CD14-positive monocyte (primary cell): ENCODE results near the gene NAXD. TPM values are rescaled to one million over a fixed set of nuclear protein-coding genes. Genes with fewer than 3 reads are reported as not detected.
A peak's percentile ranks its signal among the peaks of the same experiment; 100 is the strongest.

Experiments used
- DNase-seq, 3 donors: peaks; one replicate each; pipeline ENCODE4 v3.0.0-alpha.2; 2011 to 2022
- H2AFZ ChIP-seq: 2 replicates; pipeline ENCODE4 v1.6.0; 2012; ENCODE audit warnings: mild to moderate bottlenecking, low read depth, low read length, inconsistent platforms; ENCODE audit not compliant: insufficient read depth, poor library complexity, severe bottlenecking
- H3K27ac ChIP-seq, 2 donors: 1 replicate in 1 of 2; 2 replicates in 1 of 2; pipeline ENCODE4 v1.5.1; 2012 to 2013; ENCODE audit warnings: low read length in 2 of 2, control low read depth in 1 of 2, inconsistent platforms in 1 of 2, low read depth in 1 of 2, mild to moderate bottlenecking in 1 of 2
- H3K27me3 ChIP-seq, 2 donors: one replicate each; pipeline versions ENCODE4 v1.6.0 to v1.6.1; 2011 to 2013; ENCODE audit warnings: low read length in 2 of 2; ENCODE audit not compliant: control insufficient read depth in 2 of 2, insufficient read depth in 2 of 2
- H3K36me3 ChIP-seq, 2 donors: replicated peaks in 1 of 2; 1 replicate in 1 of 2; 2 replicates in 1 of 2; pipeline versions ENCODE4 v1.5.1 to v1.6.1; 2012 to 2013; ENCODE audit warnings: low read length in 2 of 2, control low read depth in 1 of 2, inconsistent platforms in 1 of 2, mild to moderate bottlenecking in 1 of 2; ENCODE audit not compliant: insufficient read depth in 2 of 2, control insufficient read depth in 1 of 2
- H3K4me1 ChIP-seq, 2 donors: 1 replicate in 1 of 2; 2 replicates in 1 of 2; pipeline versions ENCODE4 v1.5.1 to v1.6.1; 2012 to 2013; ENCODE audit warnings: low read length in 2 of 2, control low read depth in 1 of 2, inconsistent platforms in 1 of 2, mild to moderate bottlenecking in 1 of 2, moderate library complexity in 1 of 2; ENCODE audit not compliant: insufficient read depth in 2 of 2, control insufficient read depth in 1 of 2
- H3K4me2 ChIP-seq: replicated peaks from 2 replicates; pipeline ENCODE3; 2012; ENCODE audit warnings: low read length, moderate library complexity, mild to moderate bottlenecking; ENCODE audit not compliant: poor library complexity, severe bottlenecking; ENCODE audit errors: extremely low read depth
- H3K4me3 ChIP-seq, 3 experiments: fragments of 200-600 bp in 1 of 3; sonication (generic) in 1 of 3; replicated peaks in 1 of 3; 1 replicate in 2 of 3; 2 replicates in 1 of 3; pipeline ENCODE4 v1.5.1; 2011 to 2013; ENCODE audit warnings: low read length in 3 of 3, mild to moderate bottlenecking in 3 of 3, control low read depth in 2 of 3, low read depth in 2 of 3, inconsistent platforms in 1 of 3, moderate library complexity in 1 of 3
- H3K79me2 ChIP-seq: 2 replicates; pipeline ENCODE4 v1.6.0; 2012; ENCODE audit warnings: mild to moderate bottlenecking, control low read depth, inconsistent platforms, low read length, moderate library complexity; ENCODE audit not compliant: insufficient read depth
- H3K9ac ChIP-seq: 2 replicates; pipeline ENCODE4 v1.6.0; 2017; ENCODE audit warnings: low read length, mild to moderate bottlenecking; ENCODE audit not compliant: insufficient read depth, poor library complexity, severe bottlenecking
- H3K9me3 ChIP-seq, 2 donors: replicated peaks in 1 of 2; 1 replicate in 1 of 2; 2 replicates in 1 of 2; pipeline versions ENCODE4 v1.5.1 to v1.6.1; 2012 to 2013; ENCODE audit warnings: low read length in 2 of 2, control low read depth in 1 of 2; ENCODE audit not compliant: control insufficient read depth in 1 of 2, insufficient read depth in 1 of 2
- H4K20me1 ChIP-seq: 2 replicates; pipeline ENCODE4 v1.6.0; 2012; ENCODE audit warnings: mild to moderate bottlenecking, low read length, control low read depth, moderate library complexity; ENCODE audit not compliant: insufficient read depth
- H3K27ac Mint-ChIP-seq, 7 donors: one replicate each; pipeline ENCODE4 v1.8.0; 2020; ENCODE audit warnings: mild to moderate bottlenecking in 7 of 7, mixed read lengths in 7 of 7, moderate library complexity in 6 of 7, inconsistent platforms in 2 of 7
- H3K27me3 Mint-ChIP-seq, 3 donors: one replicate each; pipeline ENCODE4 v1.8.0; 2021 to 2022; ENCODE audit warnings: low read depth in 3 of 3, mild to moderate bottlenecking in 3 of 3, mixed read lengths in 3 of 3, moderate library complexity in 3 of 3, inconsistent platforms in 1 of 3
- H3K36me3 Mint-ChIP-seq, 2 donors: one replicate each; pipeline ENCODE4 v1.8.0; 2020; ENCODE audit warnings: mixed read lengths in 2 of 2, inconsistent platforms in 1 of 2, mild to moderate bottlenecking in 1 of 2
- H3K4me1 Mint-ChIP-seq: one replicate; pipeline ENCODE4 v1.8.0; 2020; ENCODE audit warnings: mild to moderate bottlenecking, mixed read lengths
- H3K4me3 Mint-ChIP-seq, 2 donors: one replicate each; pipeline ENCODE4 v1.8.0; 2020; ENCODE audit warnings: mild to moderate bottlenecking in 2 of 2, mixed read lengths in 2 of 2, moderate library complexity in 1 of 2
- H3K9me3 Mint-ChIP-seq, 7 donors: one replicate each; pipeline ENCODE4 v1.8.0; 2020 to 2022; ENCODE audit warnings: mixed read lengths in 7 of 7, mild to moderate bottlenecking in 6 of 7, moderate library complexity in 6 of 7, inconsistent platforms in 2 of 7
- WGBS: methylation state at CpG from one replicate; pipeline ENCODE4 v1.1.5; 2013; ENCODE audit warnings: missing lambda C conversion rate; ENCODE audit not compliant: insufficient coverage; 5-methylcytosine and 5-hydroxymethylcytosine counted together
- intact Hi-C, 2 donors: fragments of 100-400 bp; cut with micrococcal nuclease; formaldehyde crosslinking; loops; one replicate each; pipeline versions ENCODE4 v1.15.0 to v1.15.1; 2023
- polyA plus RNA-seq, 3 donors: library from polyadenylated mRNA; depleted of rRNA in 1 of 3; unstranded in 2 of 3; stranded (reverse) in 1 of 3; fragments of 300-500 nt in 2 of 3; fragments of >200 nt in 1 of 3; fragmentation: Illumina TruSeq in 2 of 3; gene quantifications; 1 replicate in 2 of 3; 2 replicates in 1 of 3; pipeline ENCODE4 v1.2.3, GENCODE V29; 2012 to 2021
- TF ChIP-seq, protein P1 (sequence below): fragments of 200-600 bp; IDR thresholded peaks from one replicate; pipeline ENCODE4 v1.8.0; 2022; ENCODE audit warnings: antibody characterized with exemption, mild to moderate bottlenecking

NAXD gene
- polyA plus RNA-seq, 3 donors = 7.4 to 22.8 (median 8.5) TPM

DNA sequence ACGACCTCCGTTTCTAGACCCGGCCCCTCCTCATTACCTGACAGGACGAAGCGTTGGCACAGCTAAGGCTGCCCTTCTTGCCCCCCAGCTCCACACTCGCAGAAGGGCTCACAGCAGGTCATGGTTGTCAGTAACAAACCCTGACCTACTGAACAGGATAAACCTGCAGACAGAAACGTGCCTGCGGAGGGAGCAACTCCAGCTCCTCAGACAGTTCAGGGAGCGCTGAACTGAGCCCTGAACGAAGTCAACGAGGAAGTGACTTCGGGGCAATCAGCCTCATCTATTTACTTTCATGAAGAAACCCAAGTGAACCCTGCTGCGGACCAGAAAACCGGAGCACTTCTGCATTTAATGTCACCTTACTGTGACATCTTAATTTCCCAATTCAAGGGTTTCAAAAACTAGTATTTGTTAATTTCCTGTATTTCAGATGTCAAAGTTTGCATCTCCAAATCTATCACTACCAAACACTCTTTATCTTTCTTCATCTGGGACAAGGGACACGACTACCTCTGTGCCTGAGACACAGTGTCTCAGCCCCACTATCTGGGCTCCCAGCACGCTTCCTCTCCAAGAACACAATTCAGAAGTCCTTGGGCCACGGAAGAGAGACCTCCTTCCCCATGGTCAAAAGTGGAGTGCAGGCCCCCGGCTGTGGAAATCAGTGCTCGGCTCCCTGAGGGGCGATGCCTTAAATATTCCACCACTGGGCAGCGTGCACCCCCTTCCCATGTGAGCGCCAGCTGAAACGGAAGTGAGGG is 50.3 kb downstream of the NAXD start:
- Histone ChIP-seq H3K4me1 (peaks cover 70 to 72% of the 10 kb centered on the region in 2 donors), H3K4me2 (peak overlapping the region; percentile 72), H3K79me2 (peaks cover 64% of the 10 kb centered on the region), H3K27ac (peak overlapping the region; percentile 91 to 98), H4K20me1 (no peaks in the 10 kb centered on the region), H3K9me3 (no peaks in the 10 kb centered on the region), H3K27me3 (no peaks in the 10 kb centered on the region), H2AFZ (peak overlapping the region; percentile 46), H3K9ac (peak overlapping the region; percentile 48), H3K36me3 (peaks cover 28 to 31% of the 10 kb centered on the region in 2 donors), H3K4me3 (peak overlapping the region; percentile 19 to 66 (median 26))
- Mint-ChIP-seq H3K9me3 (no peaks in the 10 kb centered on the region), H3K4me1 (peaks cover 69% of the 10 kb centered on the region), H3K36me3 (peaks cover 44 to 71% of the 10 kb centered on the region in 2 donors), H3K27me3 (peaks cover 0 to 4% (median 0%) of the 10 kb centered on the region in 3 donors), H3K27ac (peak overlapping the region; percentile 97 to 99 (median 98)), H3K4me3 (peak overlapping the region; percentile 76 to 90)
- TF ChIP-seq, protein P1, sequence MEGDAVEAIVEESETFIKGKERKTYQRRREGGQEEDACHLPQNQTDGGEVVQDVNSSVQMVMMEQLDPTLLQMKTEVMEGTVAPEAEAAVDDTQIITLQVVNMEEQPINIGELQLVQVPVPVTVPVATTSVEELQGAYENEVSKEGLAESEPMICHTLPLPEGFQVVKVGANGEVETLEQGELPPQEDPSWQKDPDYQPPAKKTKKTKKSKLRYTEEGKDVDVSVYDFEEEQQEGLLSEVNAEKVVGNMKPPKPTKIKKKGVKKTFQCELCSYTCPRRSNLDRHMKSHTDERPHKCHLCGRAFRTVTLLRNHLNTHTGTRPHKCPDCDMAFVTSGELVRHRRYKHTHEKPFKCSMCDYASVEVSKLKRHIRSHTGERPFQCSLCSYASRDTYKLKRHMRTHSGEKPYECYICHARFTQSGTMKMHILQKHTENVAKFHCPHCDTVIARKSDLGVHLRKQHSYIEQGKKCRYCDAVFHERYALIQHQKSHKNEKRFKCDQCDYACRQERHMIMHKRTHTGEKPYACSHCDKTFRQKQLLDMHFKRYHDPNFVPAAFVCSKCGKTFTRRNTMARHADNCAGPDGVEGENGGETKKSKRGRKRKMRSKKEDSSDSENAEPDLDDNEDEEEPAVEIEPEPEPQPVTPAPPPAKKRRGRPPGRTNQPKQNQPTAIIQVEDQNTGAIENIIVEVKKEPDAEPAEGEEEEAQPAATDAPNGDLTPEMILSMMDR = no peak
- 39% methylated on average over 15 of the region's 23 CpGs for WGBS
- intact Hi-C loops = loop anchor here in 1 of 2 donors (10.0 kb wide), 1 partner anchor 249 kb away; the partner anchor contains the start of gene ANKRD10
- peak; percentile 83 to 89 (median 85) for DNase-seq

- peak overlapping the region; percentile 46 for H2AFZ ChIP-seq
- H3K79me2 ChIP-seq = peaks cover 59% of the 10 kb centered on the region
- peak overlapping the region; percentile 72 for H3K4me2 ChIP-seq
- peak overlapping the region; percentile 91 to 98 for H3K27ac ChIP-seq
- H3K9ac ChIP-seq = peak overlapping the region; percentile 48
- H3K4me1 ChIP-seq = peaks cover 69% of the 10 kb centered on the region in 2 donors
- H4K20me1 ChIP-seq = no peaks in the 10 kb centered on the region
- TF ChIP-seq, protein P1 = no peak
- peak overlapping the region in 2 of 3 experiments; percentile 15 to 66 for H3K4me3 ChIP-seq
- Mint-ChIP-seq H3K9me3 (no peaks in the 10 kb centered on the region), H3K4me1 (peaks cover 67% of the 10 kb centered on the region), H3K27ac (peak overlapping the region; percentile 96 to 99 (median 98)), H3K36me3 (peaks cover 48 to 72% of the 10 kb centered on the region in 2 donors), H3K27me3 (peaks cover 0 to 4% (median 0%) of the 10 kb centered on the region in 3 donors), H3K4me3 (peak overlapping the region; percentile 76 to 85)
- H3K36me3 ChIP-seq = peaks cover 28 to 31% of the 10 kb centered on the region in 2 donors
- H3K27me3 ChIP-seq = no peaks in the 10 kb centered on the region
- H3K9me3 ChIP-seq = no peaks in the 10 kb centered on the region
- intact Hi-C loops = loop anchor here in 1 of 2 donors (10.0 kb wide), 1 partner anchor 249 kb away; the partner anchor contains the start of gene ANKRD10
- DNase-seq = peak in 1 of 3 donors; percentile 28
- 20% methylated on average over 5 of the region's 8 CpGs for WGBS
These were observed 50.8 kb downstream of the NAXD start for GRCh38 chr13:110666255-110666533.
